BLaER1 treated with 17β-estradiol and CSF1 and Interleukin-3, amounts not matched to agents 10 nM and 100 nM (cell line): Measurements from ENCODE around the gene XRCC3.

Source experiments
- H3K27ac ChIP-seq, 11 experiments: shearing (Covaris generic); formaldehyde crosslinking; 2 replicates each; pipeline ENCODE4 v1.8.1; 2022
- H3K27me3 ChIP-seq, 11 experiments: shearing (Covaris generic); formaldehyde crosslinking; 2 replicates each; pipeline ENCODE4 v1.8.1; 2022
- H3K36me3 ChIP-seq, 11 experiments: shearing (Covaris generic); formaldehyde crosslinking; 2 replicates each; pipeline ENCODE4 v1.8.1; 2022
- H3K4me1 ChIP-seq, 10 experiments: shearing (Covaris generic); formaldehyde crosslinking; 2 replicates each; pipeline ENCODE4 v1.8.1; 2022
- H3K4me2 ChIP-seq, 11 experiments: shearing (Covaris generic); formaldehyde crosslinking; 2 replicates each; pipeline ENCODE4 v1.8.1; 2022
- H3K4me3 ChIP-seq, 10 experiments: shearing (Covaris generic); formaldehyde crosslinking; 2 replicates each; pipeline ENCODE4 v1.8.1; 2022
- H3K9ac ChIP-seq, 11 experiments: shearing (Covaris generic); formaldehyde crosslinking; 2 replicates each; pipeline ENCODE4 v1.8.1; 2022
- H3K9me3 ChIP-seq, 11 experiments: shearing (Covaris generic); formaldehyde crosslinking; replicated peaks in 1 of 11; 2 replicates each; pipeline ENCODE4 v1.8.1; 2022
- H4K20me1 ChIP-seq, 11 experiments: shearing (Covaris generic); formaldehyde crosslinking; 2 replicates each; pipeline ENCODE4 v1.8.1; 2022
- Cebpa-rat ChIP-seq, 11 experiments: shearing (Covaris generic); IDR thresholded peaks; 2 replicates each; pipeline ENCODE4 v1.8.1; 2022

Gene XRCC3

DNA sequence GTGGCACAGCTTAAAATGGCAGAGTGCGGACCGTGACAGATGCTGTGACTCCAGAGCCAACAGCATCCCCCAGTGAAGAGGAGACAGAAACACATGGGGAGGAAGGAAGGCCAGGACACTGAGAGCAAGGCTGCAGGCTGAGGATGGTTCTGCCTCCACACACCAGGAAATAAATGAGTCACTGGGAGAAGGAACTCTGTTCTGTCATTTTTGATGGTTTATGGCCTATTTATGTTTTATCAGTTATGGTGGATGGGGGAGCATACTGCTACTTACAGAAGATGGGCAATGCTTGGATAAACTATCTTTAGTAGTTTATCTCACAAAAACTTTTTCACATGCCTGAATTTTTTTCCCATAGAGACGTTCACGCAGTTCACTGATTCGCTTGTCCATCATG, 34.2 kb upstream of the XRCC3 start:
- no peak for TF ChIP-seq Cebpa-rat (IDR thresholded peaks at IDR 0.05)
- H3K27ac ChIP-seq = no peak overlapping the region
- H3K27me3 ChIP-seq = no peaks in the 10 kb centered on the region
- H3K9ac ChIP-seq = no peak overlapping the region
- H3K4me1 ChIP-seq = peaks cover 17 to 44% (median 29%) of the 10 kb centered on the region in 10 experiments
- no peak overlapping the region for H3K4me3 ChIP-seq
- H3K9me3 ChIP-seq = no peaks in the 10 kb centered on the region
- H3K36me3 ChIP-seq = peaks cover 0 to 6% (median 0%) of the 10 kb centered on the region in 11 experiments; a peak in 3 of 22 replicates
- no peaks in the 10 kb centered on the region; a peak in 1 of 22 replicates for H4K20me1 ChIP-seq
- peak overlapping the region in 1 of 11 experiments; percentile 33; a peak in 1 of 22 replicates for H3K4me2 ChIP-seq

DNA sequence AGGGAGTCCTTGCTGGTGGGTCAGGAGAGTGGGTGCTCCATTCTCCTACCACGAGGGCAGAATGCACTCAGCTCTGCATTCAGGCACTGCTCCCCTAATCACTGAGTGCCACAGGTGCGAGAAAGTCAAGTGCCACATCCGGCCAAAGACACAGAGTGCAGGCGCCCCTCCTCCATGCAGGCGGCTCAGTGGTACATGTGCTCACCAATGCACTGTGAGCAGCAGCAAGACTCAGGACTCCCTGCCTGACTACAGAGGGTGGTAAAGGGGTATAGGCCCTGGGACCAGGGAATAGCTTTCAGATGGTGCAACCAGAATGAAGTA, 33.2 kb upstream of the XRCC3 start:
- H4K20me1 ChIP-seq = no peaks in the 10 kb centered on the region; a peak in 1 of 22 replicates
- no peaks in the 10 kb centered on the region for H3K27me3 ChIP-seq
- H3K9me3 ChIP-seq = no peaks in the 10 kb centered on the region
- H3K27ac ChIP-seq = no peak overlapping the region
- no peak overlapping the region for H3K9ac ChIP-seq
- TF ChIP-seq Cebpa-rat (IDR thresholded peaks at IDR 0.05) = no peak
- no peak overlapping the region for H3K4me3 ChIP-seq
- peaks cover 0 to 6% (median 0%) of the 10 kb centered on the region in 11 experiments; a peak in 3 of 22 replicates for H3K36me3 ChIP-seq
- peak overlapping the region in 7 of 11 experiments; percentile 12 to 55 (median 42); a peak in 12 of 22 replicates for H3K4me2 ChIP-seq
- peaks cover 26 to 51% (median 33%) of the 10 kb centered on the region in 10 experiments for H3K4me1 ChIP-seq

DNA sequence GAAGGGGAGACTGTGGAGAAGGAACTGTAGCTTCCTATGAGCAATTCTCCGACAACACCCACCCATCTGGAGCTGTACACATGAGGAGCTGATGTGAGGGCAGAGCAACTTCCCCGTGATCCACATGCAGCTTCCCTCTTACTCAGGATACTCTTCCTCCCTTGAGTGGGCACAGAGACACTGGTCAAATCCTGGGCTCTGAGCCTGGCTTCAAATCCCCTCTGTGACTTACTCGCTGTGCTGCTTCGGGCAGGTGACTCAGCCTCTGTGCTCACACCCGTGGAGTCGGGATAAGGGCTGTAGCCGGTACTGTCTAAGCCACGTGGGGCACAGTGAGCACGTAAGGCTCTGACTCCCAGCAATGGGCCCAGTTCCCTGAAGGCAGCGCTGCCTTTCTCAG, 31.4 kb upstream of the XRCC3 start:
- TF ChIP-seq Cebpa-rat (IDR thresholded peaks at IDR 0.05) = no peak
- Histone ChIP-seq H3K9ac (no peak overlapping the region), H3K36me3 (peaks cover 0 to 12% (median 0%) of the 10 kb centered on the region in 11 experiments; a peak in 4 of 22 replicates)

DNA sequence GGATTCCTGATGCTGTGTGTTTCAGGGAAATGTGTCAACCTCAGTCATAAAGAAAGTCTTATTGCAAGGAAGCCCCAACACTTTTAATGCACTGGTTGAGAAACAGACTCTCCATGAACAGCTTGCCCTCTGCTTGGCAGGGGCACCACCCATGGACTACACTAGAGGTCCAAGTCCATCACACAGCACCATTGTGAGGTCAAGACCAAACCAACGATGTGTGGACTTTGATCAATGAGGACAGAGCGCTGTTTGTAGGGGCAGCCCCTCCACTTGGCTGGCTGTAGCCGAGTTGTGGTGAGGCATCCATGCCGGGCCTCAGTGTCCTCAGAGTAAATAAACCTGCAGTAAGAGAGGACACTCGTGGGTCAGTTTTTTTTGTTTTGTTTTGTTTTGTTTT, 30.2 kb upstream of the XRCC3 start:
- no peak overlapping the region for H3K27ac ChIP-seq
- no peaks in the 10 kb centered on the region for H3K27me3 ChIP-seq
- no peak overlapping the region for H3K9ac ChIP-seq
- H4K20me1 ChIP-seq = no peaks in the 10 kb centered on the region; a peak in 1 of 22 replicates
- H3K9me3 ChIP-seq = no peaks in the 10 kb centered on the region
- H3K4me3 ChIP-seq = no peak overlapping the region
- H3K4me1 ChIP-seq = peaks cover 30 to 69% (median 56%) of the 10 kb centered on the region in 10 experiments
- H3K36me3 ChIP-seq = peaks cover 0 to 12% (median 0%) of the 10 kb centered on the region in 11 experiments; a peak in 6 of 22 replicates
- peak overlapping the region in 4 of 11 experiments; percentile 20 to 67 (median 50); a peak in 3 of 22 replicates for H3K4me2 ChIP-seq
- no peak for TF ChIP-seq Cebpa-rat (IDR thresholded peaks at IDR 0.05)

More for the DNA sequence above, 31.4 kb upstream of the XRCC3 start:
- H3K27ac ChIP-seq = no peak overlapping the region
- no peak overlapping the region for H3K4me3 ChIP-seq
- peaks cover 21 to 60% (median 47%) of the 10 kb centered on the region in 10 experiments for H3K4me1 ChIP-seq
- peak overlapping the region in 5 of 11 experiments; percentile 11 to 38 (median 30); a peak in 6 of 22 replicates for H3K4me2 ChIP-seq
- no peaks in the 10 kb centered on the region for H3K9me3 ChIP-seq
- no peaks in the 10 kb centered on the region; a peak in 1 of 22 replicates for H4K20me1 ChIP-seq
- no peaks in the 10 kb centered on the region for H3K27me3 ChIP-seq

DNA sequence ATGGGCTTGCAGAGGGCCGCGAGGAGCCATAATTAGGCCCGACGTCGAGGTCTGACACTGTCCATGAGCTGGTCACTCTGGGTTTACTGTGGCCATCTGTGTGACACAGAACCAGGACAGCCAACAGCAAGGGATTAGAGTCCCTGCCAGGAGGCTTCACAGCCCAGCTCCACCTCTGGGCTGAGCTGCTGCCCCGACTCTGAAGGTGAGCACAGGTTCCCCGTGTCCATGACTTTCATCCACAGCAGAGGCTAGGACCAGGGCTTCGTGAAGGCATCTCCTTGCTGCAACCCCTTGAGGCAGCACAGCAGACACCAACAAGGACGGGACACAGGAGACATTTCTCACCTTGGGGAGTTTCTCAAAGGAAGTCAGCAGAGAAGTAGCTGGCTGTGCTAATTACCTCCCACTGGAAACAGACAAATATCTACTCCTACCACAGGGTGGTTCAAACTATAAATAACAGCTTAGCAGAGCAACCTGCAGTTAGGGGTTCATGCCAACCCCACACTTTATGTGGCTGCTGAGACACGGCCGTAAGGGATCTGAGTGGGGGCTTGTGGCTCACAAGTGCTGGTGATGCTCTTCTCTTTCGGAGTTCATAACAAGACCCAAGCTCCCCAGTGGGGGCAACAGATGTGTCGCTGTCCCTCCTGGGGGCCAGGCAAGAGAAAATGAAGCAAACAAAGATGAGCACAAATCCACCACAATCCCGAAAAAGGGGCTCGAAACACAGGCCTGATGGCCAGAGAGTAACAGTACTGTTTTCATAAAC, 29.6 kb upstream of the XRCC3 start:
- Histone ChIP-seq H3K27me3 (no peaks in the 10 kb centered on the region), H3K36me3 (peaks cover 0 to 16% (median under 1%) of the 10 kb centered on the region in 11 experiments; a peak in 10 of 22 replicates), H3K4me1 (peaks cover 30 to 69% (median 56%) of the 10 kb centered on the region in 10 experiments), H3K27ac (no peak overlapping the region), H4K20me1 (peaks cover 0 to 4% (median 0%) of the 10 kb centered on the region in 11 experiments; a peak in 1 of 22 replicates), H3K4me3 (no peak overlapping the region), H3K9ac (no peak overlapping the region), H3K4me2 (peak overlapping the region in 6 of 11 experiments; percentile 52 to 75 (median 64); a peak in 12 of 22 replicates), H3K9me3 (no peaks in the 10 kb centered on the region)
- no peak for TF ChIP-seq Cebpa-rat (IDR thresholded peaks at IDR 0.05)

DNA sequence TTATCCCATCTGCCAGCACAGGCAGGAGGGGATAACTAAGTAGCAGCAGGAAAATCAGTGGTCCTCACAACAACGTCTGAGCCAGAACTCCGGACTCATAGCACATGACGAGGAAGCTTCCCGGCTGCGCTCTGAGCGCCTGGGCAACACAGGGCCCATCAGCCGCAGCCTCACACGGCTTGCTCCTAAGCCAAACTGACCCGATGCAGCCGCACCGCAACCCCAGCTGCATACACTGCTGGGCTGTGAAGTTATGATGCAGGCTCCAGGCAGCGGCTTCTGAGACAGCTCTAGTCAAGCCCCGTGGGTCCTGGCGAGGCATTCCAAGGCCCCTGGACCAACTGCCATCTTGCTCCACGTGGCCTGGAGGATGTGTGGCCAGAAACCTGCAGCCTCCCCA, 28.4 kb upstream of the XRCC3 start:
- peak overlapping the region in 3 of 11 experiments; percentile 6 to 35 (median 7); a peak in 1 of 22 replicates for H3K9ac ChIP-seq
- peaks cover 24 to 59% (median 53%) of the 10 kb centered on the region in 10 experiments for H3K4me1 ChIP-seq
- no peak overlapping the region for H3K4me3 ChIP-seq
- H3K27ac ChIP-seq = peak overlapping the region in 1 of 11 experiments; percentile 4; a peak in 1 of 22 replicates
- TF ChIP-seq Cebpa-rat (IDR thresholded peaks at IDR 0.05) = no peak
- H3K27me3 ChIP-seq = no peaks in the 10 kb centered on the region
- peaks cover 0 to 6% (median 0%) of the 10 kb centered on the region in 11 experiments; a peak in 1 of 22 replicates for H4K20me1 ChIP-seq
- peak overlapping the region in 9 of 11 experiments; percentile 7 to 75 (median 52); a peak in 17 of 22 replicates for H3K4me2 ChIP-seq
- H3K9me3 ChIP-seq = no peaks in the 10 kb centered on the region
- H3K36me3 ChIP-seq = peaks cover 0 to 24% (median 8%) of the 10 kb centered on the region in 11 experiments; a peak in 12 of 22 replicates

DNA sequence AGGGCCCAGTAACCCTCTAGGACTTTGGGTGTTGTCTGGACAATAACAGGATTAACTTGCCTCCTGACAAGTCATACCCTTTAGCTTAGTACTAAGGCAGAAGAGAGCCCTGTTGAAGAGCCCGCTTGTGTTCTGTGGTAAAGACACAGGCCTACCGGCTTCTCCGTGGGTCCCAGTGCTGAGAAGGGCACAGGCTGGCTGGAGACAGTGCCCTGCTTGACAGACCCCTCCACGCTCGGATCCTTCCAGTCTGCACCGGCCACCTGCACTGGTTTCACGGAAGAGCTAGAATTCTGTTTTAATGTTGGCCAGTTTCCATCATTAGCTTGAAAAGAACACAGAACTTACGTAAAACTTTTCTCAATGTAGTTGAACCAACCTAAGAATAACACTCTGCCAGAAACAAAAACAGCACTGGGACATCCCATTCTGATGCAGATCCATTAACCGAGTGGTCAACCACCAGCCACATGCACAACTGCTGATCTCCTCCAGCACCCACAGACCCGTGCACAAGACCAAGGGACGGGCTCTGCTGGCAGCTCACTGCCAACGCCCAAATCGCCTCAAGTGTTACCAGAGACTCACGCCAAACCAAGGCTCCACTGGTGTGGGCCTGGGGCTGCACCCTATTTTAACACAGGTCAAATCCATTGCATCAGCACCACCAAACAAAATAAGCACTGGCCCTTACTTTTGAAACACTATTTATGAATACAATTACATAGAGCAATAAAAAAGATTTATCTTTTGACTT, 27.4 kb upstream of the XRCC3 start:
- Histone ChIP-seq H3K4me3 (no peak overlapping the region), H3K4me2 (peak overlapping the region in 9 of 11 experiments; percentile 22 to 75 (median 53); a peak in 15 of 22 replicates), H3K27ac (no peak overlapping the region), H3K4me1 (peaks cover 24 to 52% (median 45%) of the 10 kb centered on the region in 10 experiments), H3K9ac (no peak overlapping the region; a peak in 1 of 22 replicates), H3K36me3 (peaks cover 0 to 34% (median 16%) of the 10 kb centered on the region in 11 experiments; a peak in 14 of 22 replicates), H3K9me3 (no peaks in the 10 kb centered on the region), H3K27me3 (no peaks in the 10 kb centered on the region), H4K20me1 (peaks cover 0 to 6% (median 0%) of the 10 kb centered on the region in 11 experiments; a peak in 1 of 22 replicates)
- no peak for TF ChIP-seq Cebpa-rat (IDR thresholded peaks at IDR 0.05)

DNA sequence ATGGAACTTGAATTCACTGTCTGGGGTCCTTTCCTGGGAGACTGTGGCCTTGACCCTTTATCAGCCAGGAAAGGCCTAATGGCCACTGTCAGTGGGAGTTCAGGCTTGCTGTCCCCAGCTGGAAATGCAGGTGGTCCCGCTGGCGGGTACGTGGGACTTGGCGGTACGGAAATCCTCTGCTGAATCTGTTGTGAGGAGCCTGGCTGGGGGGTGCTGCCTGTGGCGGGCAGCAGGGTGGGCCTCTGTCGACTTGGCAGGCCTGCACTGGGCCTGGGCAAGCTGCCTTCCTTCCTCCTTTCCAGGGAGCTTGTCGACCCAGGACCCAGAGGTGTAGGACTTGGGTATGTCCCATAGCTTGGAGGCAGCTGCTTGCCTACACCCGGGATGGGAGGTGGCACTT, 26.6 kb upstream of the XRCC3 start:
- Histone ChIP-seq H3K27ac (no peak overlapping the region), H3K4me3 (no peak overlapping the region), H3K4me2 (peak overlapping the region; percentile 6 to 75 (median 50); a peak in 17 of 22 replicates), H3K27me3 (no peaks in the 10 kb centered on the region), H4K20me1 (peaks cover 0 to 7% (median 0%) of the 10 kb centered on the region in 11 experiments; a peak in 1 of 22 replicates), H3K9ac (peak overlapping the region in 1 of 11 experiments; percentile 14; a peak in 3 of 22 replicates), H3K9me3 (no peaks in the 10 kb centered on the region), H3K4me1 (peaks cover 22 to 51% (median 45%) of the 10 kb centered on the region in 10 experiments), H3K36me3 (peaks cover 0 to 42% (median 16%) of the 10 kb centered on the region in 11 experiments; a peak in 16 of 22 replicates)
- no peak for TF ChIP-seq Cebpa-rat (IDR thresholded peaks at IDR 0.05)
